NCI-H345 treated with DMSO at 0.1 percent for 48 hours (cell line): ENCODE results near the gene BOD1L1.

ENCODE experiments used
- DNase-seq: peaks from one replicate; lab custom pipeline; 2025; ENCODE audit not compliant: unreplicated experiment; lab: John Stamatoyannopoulos, UW

BOD1L1 gene

GRCh38 chr4:13540446-13541175 is 86.9 kb downstream of the BOD1L1 start:
- no peak for DNase-seq

DNA sequence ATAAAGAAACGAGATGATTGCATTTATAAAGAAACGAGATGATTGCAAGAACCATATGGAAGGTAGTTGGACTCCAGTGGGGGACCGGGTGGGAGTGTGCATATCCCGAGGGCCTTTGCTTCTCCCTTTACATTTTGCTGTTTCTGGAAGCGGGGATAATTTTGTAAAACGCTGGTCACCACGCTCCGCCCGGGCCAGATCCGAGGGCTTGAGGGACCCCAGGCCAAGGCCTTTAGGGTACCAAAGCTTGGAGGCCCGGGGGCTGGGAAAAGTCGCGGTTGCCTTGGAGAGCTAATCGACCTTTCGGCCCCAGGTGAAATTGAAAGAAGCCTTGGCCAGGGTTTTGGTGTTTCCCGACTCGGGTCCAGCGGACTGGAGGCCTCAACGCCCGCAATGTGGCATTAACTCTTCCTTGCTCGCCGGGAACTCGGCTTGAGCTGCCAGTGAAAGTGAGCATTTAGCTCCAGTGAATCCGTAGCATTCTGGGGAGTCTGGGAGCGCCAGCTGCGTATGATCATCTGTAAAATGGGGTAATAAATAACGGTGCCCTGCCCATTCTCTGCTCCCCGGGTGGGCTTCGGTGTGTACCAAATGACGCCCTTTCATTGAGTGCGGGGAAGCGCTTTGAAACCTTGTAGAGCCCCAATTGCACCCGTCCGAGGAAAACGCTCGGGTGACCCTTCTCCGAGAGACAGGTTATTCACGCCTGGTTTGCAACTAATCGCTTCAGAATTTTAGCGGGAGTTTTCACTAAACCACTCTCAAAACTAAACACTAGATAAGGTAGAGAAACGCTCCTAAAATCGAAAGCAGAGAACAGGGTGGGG is 87.7 kb downstream of the BOD1L1 start:
- DNase-seq: no peak

DNA sequence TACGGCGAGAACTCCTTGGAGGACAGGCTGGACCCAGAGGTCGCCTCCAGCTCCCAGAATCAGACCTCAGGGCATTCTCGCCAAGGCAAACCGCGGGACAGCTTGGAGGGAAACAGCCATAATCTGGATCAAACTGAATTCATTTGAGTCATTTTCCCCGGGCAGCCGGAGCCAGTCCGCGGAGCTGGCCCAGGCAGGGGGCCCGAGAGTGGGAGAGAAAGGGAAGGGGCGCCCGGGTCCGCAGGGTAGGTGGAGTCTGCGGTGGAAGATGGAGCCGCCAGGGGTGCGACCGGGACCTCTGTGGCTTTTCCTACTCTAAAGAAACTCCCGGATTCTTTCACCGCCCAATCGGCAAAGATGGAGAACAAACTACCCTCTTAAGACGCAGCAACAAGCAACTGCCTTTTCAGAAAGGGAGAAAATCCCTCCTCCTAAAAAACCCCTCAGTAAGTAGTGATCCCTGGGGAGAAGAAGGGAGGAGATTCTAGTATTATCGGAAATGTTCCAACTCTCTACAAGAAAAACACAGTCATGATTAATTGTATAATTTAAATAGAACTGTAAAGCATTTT is 88.4 kb downstream of the BOD1L1 start:
- DNase-seq: no peak

- DNase-seq: no peak
Measured at GRCh38 chr4:13538427-13538973, 89.0 kb downstream of the BOD1L1 start.

DNA sequence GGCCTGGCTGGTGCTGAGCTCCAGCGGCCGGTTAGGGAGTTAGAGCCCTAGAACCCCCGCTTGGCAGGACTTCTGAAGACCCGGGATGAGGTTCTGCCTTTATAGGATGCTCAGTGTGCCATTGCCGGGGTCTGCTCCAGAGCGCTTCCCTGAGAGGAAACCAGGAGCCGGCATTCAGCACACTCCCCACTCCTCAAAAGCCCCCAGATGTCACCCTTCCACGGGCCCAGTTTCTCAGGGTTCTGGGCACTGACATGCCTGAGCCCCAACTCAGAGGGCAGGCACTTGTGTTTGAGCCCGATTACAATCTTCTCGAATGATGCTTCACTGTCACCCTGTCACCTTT is 89.7 kb downstream of the BOD1L1 start:
- no peak for DNase-seq

- no peak for DNase-seq
Measured at GRCh38 chr4:13537011-13537831, 90.3 kb downstream of the BOD1L1 start.

DNA sequence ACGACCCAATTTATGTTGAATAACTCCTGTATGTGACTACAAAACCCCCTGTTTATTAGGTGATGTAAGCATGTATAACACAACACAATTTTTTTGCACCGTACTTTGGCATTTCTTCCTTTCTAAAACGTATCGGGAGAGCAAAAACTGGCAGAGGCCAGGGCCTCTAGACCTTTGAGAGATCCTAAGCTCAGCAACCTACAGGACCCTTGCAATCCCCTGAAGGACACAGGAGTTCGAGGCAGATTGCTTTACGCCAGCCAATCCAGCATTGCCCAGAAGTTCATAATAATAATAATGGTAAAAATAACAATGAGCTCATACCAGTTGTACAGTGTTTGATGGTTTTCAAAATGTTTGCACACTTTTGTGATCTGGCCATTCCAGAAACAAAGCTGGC is 90.9 kb downstream of the BOD1L1 start:
- DNase-seq: no peak

GRCh38 chr4:13535708-13536361 is 91.7 kb downstream of the BOD1L1 start:
- DNase-seq: no peak

DNA sequence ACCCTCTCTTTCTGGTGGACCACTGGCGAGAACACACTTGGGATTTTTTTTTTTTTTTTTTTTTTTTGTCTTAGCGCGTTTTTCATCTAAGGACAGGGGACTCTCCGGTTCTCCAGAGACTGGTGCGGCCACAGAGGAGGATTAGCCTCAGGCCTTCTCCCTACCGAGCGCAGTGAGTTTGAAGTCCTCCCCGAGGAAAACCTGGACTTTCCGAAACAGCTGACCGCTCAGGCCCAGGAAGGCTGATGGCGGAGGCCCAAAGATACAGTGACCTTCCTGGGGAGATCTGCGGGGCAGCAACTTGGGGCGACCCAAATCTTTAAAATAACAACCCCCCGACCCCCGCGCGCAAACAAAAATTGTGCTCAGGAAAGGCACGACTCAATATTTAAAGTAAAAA is 92.4 kb downstream of the BOD1L1 start:
- DNase-seq: no peak

DNA sequence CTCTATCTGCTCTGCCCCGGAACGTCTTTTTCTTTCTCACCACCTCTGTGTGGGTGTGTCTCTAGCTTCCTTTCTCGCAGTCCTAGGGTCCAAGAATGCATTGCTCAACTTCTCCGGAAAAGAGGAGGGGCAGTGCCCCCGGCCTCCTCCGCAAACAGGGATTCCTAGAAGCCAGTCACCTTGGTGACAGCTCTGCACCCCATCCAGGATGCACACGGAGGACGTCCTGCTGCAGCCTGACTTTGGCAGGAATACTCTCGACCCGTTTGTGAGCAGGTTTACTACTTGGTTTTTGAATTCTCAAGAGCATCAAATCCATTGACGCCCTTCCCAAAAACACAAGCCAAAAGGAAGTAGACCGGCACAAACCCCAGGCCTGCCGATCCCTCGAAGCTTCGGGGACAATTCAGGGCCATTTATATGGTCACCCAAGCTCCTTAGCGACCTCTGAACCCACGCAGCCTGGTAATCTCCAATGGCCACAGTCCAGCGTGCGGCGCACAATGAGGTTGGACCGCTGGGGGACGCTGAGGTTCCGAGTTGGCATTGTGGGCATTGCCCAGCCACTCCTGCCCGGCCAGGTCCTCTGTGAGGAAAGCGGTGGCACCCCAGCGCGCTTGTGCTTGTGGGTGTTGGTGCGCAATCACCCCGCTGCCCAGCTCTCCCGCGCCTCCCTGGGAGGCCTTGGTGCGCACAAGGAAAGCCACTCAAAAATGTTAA is 93.0 kb downstream of the BOD1L1 start:
- no peak for DNase-seq

DNA sequence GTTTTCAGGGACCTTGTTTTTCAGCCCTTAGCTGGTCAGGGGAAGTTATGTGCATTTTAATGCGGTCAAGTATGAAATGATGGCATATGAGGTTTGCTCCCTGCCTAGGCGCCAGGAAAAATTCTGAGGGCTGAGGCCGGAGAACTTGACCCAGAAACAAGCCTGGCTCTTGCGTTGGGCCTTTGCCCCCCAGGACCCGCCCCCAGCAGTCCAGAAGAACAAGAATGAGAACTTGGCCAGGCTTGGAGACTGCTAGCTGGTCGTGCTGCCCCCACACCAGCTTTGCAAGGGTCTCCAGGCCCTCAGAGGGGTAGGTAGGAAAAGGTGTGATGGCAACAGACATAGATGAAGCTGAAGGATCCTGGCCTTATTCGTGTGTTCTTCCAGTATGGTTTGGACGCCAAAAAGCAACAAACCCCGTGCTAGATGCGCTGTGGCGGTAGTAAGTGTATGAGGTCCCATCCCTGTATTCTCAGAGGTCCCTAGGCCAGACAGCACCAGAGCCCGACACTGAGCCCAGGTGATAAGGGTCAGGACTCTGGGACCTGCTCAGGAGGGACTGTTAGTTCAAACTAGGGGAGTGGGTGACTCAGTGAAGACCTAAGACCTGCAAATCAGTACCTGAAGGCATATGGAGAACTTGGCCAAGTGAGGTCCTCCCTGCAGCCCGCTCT is 93.7 kb downstream of the BOD1L1 start:
- no peak for DNase-seq

- no peak for DNase-seq
Measured at GRCh38 chr4:13531625-13531998, 95.9 kb downstream of the BOD1L1 start.

DNA sequence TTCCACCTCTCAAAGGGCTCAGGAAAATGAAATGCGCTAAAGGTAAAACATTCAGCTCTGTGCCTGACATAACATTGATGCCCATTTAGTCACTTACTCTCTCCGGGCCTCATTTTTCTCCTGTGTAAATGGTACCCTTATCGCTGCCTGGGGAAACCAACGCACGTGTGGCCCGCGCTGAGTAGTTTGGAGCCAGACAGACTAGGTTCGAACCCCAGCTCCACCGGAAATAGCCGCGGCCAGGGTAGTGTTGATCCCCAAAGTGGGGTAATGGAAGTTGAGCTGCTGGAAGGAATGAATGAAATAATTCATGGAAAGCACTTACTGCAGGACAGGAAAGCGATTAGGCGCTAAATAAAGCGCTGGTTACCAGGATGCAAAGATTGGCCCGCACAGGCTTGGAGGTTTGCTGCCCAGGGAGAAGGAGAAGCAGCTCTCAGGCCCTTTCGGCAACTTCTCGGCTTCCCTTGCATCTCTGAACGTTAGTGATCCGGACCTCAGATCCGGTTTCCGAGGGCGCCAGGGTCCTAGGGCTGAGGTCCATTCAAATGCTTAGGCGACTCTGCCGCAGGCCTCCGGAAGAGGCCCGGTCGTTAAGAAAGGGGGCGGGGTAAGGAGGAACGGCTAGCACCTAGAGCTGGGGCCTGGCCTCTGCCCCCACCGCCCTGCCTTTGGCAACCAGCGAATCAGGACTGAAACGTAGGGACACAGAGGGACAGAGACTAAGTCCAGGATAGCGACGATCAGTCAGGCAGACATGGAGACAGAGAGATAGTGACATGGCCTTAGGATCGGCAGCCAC is 96.5 kb downstream of the BOD1L1 start:
- no peak for DNase-seq

DNA sequence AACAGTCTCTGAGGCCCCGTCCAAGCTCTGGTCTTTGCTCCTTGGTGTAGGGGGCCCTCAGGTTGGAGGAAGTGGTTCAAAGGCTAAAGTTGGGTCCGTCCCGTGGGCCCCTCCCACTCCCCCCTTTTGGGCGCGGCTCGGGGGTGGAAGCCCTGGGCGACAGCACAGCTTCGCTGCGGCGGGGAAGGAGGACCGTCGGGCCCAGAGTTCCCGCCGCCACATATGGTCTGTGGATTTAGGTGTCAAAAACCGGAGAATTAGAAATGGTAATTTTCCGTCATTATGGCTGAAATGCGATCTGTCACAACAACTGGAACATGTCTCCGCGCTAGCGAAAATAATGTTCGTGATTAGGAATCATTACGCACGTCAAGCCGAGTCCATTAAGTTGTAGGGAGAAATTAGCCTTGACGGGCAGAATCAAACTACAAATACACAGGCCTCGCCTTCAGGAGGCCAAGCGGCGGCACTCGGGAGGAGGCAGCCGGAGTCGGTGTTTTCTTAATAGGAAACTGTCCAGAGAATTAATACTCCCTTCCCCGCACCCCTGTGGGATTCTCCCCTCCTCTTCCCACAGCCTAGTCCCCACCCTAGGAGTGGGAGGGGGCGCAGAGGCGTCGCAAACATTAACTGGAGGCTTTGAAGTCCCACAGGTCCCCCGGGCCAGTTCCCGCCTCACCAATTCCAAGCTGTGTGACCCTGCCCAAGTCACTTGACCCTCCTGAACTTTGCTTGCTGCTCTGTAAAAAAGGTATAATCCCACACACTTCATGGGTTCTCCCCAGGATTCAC is 98.2 kb downstream of the BOD1L1 start:
- no peak for DNase-seq

DNA sequence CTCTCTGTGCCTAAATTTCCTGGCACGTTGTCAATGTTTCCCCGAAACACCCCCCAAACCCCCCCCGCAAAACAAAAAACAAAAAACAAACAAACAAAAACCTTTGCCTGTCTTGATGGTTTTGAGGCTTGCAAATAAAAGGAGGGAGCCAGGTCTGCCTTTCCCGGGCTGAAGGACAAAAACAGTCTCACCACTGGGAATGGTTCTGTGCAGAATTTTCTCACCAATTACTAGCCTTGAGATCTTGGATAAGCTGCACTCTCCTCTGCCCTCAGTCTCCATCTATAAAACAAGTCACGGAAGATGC is 98.8 kb downstream of the BOD1L1 start:
- no peak for DNase-seq

GRCh38 chr4:13527981-13528820 is 99.3 kb downstream of the BOD1L1 start:
- DNase-seq: no peak
